Stimulated activated CD8-positive, alpha-beta memory T cell treated with anti-CD3 and anti-CD28 coated beads, Interleukin-7, amount 100 ng/mL, for 1 hour (primary cell): Measurements from ENCODE around the gene ERG28.
A peak's percentile ranks its signal among the peaks of the same experiment; 100 is the strongest.
"Not testable (repeated sequence)": the region's sequence is repeated elsewhere in the genome, so short reads cannot be mapped to it uniquely, and the experiment has no call there.

Experiments used
- DNase-seq, 2 donors: peaks; one replicate each; pipeline ENCODE4 v3.0.0-alpha.2; 2020; ENCODE audit warnings: low read depth in 2 of 2

Gene ERG28

GRCh38 chr14:75660630-75661498, at the start of gene ERG28, which contains the start of gene TTLL5:
ERG28 (minus strand) TSS chr14:75660876; CDS start chr14:75657502, 3,374 bp downstream.
TTLL5 (plus strand) TSS chr14:75661246; CDS start chr14:75663150, 1,904 bp downstream.
- peak; percentile 89 to 93 for DNase-seq

- peak; percentile 12 to 23 for DNase-seq
Measured at GRCh38 chr14:75709207-75709812, 48.6 kb upstream of the ERG28 start.

- DNase-seq, result no peak
Measured at GRCh38 chr14:75705014-75705413, 44.3 kb upstream of the ERG28 start.

- no peak for DNase-seq
Measured at GRCh38 chr14:75703467-75703866, 42.8 kb upstream of the ERG28 start.

- no peak for DNase-seq
Measured at GRCh38 chr14:75702616-75703261, 42.1 kb upstream of the ERG28 start.

GRCh38 chr14:75702122-75702521, 41.4 kb upstream of the ERG28 start:
- DNase-seq, result no peak

GRCh38 chr14:75700295-75700694, 39.6 kb upstream of the ERG28 start:
- no peak for DNase-seq

- DNase-seq, result no peak
Measured at GRCh38 chr14:75699331-75699730, 38.7 kb upstream of the ERG28 start.

- DNase-seq, result no peak
Measured at GRCh38 chr14:75697918-75698317, 37.2 kb upstream of the ERG28 start.

GRCh38 chr14:75697386-75697785, 36.7 kb upstream of the ERG28 start:
- DNase-seq, result no peak

- not testable (repeated sequence) for DNase-seq
Measured at GRCh38 chr14:75695025-75695424, 34.3 kb upstream of the ERG28 start.

GRCh38 chr14:75690010-75690409, 29.3 kb upstream of the ERG28 start:
- DNase-seq, result no peak

- DNase-seq, result no peak
Measured at GRCh38 chr14:75689012-75689411, 28.3 kb upstream of the ERG28 start.

GRCh38 chr14:75685910-75686309, 25.2 kb upstream of the ERG28 start:
- DNase-seq, result no peak

- no peak for DNase-seq
Measured at GRCh38 chr14:75675265-75675960, 14.7 kb upstream of the ERG28 start.

- no peak for DNase-seq
Measured at GRCh38 chr14:75673345-75674035, 12.8 kb upstream of the ERG28 start.

- no peak for DNase-seq
Measured at GRCh38 chr14:75672605-75673192, 12.0 kb upstream of the ERG28 start.

GRCh38 chr14:75667099-75667765, 6.6 kb upstream of the ERG28 start:
- no peak for DNase-seq

GRCh38 chr14:75662966-75663365, 2.3 kb upstream of the ERG28 start:
- DNase-seq, result no peak

GRCh38 chr14:75661499-75661814, 781 bp upstream of the ERG28 start:
- DNase-seq, result no peak

- DNase-seq, result no peak
Measured at GRCh38 chr14:75660238-75660629, 442 bp downstream of the ERG28 start.
